HG03064 (cell line): Measurements from ENCODE around the gene DOCK2.
"Not testable (repeated sequence)": the region's sequence is repeated elsewhere in the genome, so short reads cannot be mapped to it uniquely, and the experiment has no call there.

ENCODE experiments used
- ATAC-seq: cut with Tn5 transposase; IDR thresholded peaks from one replicate; pipeline ENCODE4 v1.9.1; 2021; ENCODE audit warnings: low read depth; ENCODE audit not compliant: unreplicated experiment

The DOCK2 gene

GRCh38 chr5:169920474-169920873, 283.4 kb downstream of the DOCK2 start:
- ATAC-seq: no peak

- ATAC-seq: no peak
Measured at GRCh38 chr5:169921384-169921783, 284.3 kb downstream of the DOCK2 start.

GRCh38 chr5:169921949-169922348, 284.9 kb downstream of the DOCK2 start:
- ATAC-seq: no peak

- ATAC-seq: no peak
Measured at GRCh38 chr5:169922474-169922873, 285.4 kb downstream of the DOCK2 start.

DNA sequence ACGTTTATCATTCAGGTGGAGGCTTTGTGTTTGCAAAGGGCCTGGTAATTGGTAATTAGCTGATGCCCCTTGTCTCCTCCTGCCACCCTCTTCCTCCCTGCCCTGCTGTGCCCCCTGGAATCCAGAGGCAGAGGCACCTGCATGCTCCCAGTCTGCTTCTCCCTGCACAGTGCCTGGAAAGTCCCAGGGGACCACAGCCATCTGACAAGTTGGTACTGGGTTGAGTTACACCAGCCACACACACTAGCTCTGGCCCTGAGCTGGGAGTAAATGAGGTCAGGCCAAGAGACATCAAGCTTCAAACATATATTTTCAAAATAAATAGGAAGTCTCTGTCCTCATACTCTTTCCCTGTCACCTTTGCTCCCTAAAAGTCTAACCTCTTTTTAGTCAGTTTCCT, 286.9 kb downstream of the DOCK2 start:
- no peak for ATAC-seq

DNA sequence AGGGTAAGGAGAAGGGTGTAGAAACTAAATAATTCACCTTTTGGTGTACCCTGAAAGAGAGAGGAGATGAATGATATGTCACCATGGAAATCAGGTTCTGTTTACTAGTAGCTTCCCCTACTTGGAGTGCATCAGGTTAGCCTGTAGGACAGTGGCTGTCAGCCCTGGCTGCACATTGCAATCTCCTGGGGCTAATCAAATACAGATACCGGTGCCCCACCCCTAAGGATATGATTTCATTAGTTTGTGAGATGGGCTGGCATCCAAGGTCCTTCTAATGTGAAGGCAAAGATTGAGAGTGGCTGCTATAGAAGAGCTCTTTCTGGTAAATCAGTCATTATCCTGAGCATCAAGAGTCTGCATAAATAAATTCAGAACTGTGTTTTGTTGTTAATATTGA, 296.1 kb downstream of the DOCK2 start:
- ATAC-seq: no peak

DNA sequence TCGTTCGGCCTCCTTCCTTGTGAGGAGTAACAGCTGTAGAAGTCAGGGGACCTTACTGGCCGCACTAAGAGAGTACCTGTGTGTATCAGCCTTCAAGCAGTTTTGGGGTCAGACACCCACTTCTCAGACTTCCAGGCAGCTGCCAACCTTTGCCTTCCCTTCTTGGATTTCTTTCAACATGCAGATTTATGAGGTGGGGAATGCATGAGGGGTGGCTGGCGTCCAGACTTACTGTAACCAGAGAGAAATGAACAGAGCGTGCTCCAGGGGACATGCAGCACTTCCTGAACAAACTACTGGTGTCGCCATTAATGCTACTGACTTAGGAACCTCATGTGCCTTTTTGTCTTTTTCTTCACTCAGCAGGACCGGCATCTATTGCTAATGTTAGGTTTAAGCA, 296.5 kb downstream of the DOCK2 start:
- no peak for ATAC-seq

GRCh38 chr5:169934990-169935389, 297.9 kb downstream of the DOCK2 start:
- ATAC-seq: no peak

GRCh38 chr5:169935762-169936161, 298.7 kb downstream of the DOCK2 start:
- no peak for ATAC-seq

DNA sequence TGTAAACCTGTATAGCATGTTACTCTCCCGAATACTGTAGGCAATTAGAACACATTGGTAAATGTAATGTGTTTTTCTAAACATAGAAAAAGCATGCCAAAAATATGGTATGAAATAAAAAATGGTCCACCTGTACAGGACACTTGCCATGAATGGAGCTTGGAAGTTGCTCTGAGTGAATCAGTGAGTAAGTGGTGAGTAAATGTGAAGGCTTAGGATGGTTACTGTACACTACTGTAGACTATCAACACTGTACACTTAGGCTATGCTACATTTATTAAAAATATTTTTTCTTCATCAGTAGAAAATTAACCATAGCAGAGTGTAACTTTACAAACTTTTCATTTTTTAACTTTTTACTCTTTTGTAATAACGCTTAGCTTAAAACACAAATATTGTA, 301.4 kb downstream of the DOCK2 start:
- no peak for ATAC-seq

DNA sequence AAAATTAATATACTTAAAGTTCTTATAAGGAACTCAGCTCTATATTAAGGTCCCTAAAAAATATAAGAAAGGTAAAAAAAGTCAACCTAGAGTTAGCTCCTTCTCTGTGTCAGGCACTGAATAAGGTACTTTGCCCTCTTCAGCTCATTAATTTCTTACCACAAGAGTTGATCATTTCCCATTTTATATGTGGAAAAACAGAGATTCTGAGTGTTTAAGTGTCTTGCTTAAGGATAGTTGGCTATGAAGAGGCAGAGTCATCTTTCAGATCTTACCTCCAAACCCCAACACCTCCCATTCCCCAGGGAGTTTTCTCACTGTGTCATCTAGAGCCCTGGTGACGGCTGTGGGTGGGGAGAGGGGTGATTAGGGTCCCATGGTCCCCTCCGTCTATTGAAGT, 302.7 kb downstream of the DOCK2 start:
- no peak for ATAC-seq

GRCh38 chr5:169941542-169941941, 304.5 kb downstream of the DOCK2 start:
- ATAC-seq: no peak

- no peak for ATAC-seq
Measured at GRCh38 chr5:169942181-169942580, 305.1 kb downstream of the DOCK2 start.

GRCh38 chr5:169943026-169943425, 306.0 kb downstream of the DOCK2 start:
- ATAC-seq: no peak

DNA sequence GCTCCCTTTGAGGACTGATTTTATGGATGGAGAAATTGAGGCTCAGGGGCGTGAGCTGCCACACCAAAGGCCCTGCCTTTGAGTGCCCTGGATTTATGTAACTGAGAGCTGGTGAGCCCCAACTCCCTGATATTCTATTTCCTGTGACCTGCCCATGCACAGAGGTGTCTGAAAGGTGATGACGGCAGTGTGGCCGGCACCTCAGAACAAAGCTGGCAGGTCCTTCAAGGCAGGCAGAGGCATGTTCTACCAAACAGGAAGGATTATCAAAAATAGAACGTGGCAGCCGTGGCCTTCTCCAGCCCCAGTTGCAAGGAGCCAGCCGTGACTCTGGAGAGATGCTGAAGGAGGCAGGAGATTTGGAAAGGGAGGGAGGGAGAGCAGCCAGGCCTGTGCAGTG, 307.0 kb downstream of the DOCK2 start:
- no peak for ATAC-seq

GRCh38 chr5:169944922-169945680, 308.0 kb downstream of the DOCK2 start:
- no peak for ATAC-seq

GRCh38 chr5:169945831-169946261, 308.8 kb downstream of the DOCK2 start:
- no peak for ATAC-seq

GRCh38 chr5:169946743-169947295, 309.7 kb downstream of the DOCK2 start:
- ATAC-seq: no peak

DNA sequence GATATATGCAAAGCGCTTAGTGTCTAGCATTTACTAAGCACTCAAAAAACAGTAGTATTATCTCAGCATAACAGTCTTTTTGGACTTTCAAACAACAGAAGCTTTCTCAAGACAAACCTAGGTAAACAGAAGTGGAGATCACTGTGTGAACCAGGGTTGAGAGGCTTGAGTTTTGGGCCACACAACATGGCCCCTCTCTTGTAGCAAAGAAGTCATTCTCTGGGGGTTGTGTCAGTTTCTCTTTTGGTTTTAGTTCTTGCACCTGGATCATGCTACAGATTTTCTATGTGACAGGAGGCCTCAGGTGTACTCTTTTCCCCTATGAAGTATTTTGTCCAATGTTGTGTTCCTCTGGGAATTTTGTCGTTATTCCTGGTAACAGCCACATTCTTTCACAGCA, 313.3 kb downstream of the DOCK2 start:
- no peak for ATAC-seq

DNA sequence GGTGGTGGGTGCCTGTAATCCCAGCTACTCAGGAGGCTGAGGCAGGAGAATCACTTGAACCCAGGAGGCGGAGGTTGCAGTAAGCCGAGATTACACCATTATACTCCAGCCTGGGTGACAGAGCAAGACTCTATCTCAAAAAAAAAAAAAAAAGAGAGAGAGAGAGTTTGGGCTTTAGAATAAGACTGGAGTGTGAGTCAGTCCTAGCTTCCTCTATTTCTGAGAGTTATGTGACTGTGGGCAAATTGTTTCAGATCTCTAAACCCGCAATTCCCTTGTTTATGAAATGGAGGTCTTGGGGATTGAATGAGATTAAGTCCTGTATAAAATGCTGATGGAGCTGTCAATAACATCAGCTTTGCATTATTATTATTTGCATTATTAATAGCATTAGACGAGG, 316.1 kb downstream of the DOCK2 start:
- ATAC-seq: not testable (repeated sequence)

- no peak for ATAC-seq
Measured at GRCh38 chr5:169954786-169955185, 317.7 kb downstream of the DOCK2 start.

DNA sequence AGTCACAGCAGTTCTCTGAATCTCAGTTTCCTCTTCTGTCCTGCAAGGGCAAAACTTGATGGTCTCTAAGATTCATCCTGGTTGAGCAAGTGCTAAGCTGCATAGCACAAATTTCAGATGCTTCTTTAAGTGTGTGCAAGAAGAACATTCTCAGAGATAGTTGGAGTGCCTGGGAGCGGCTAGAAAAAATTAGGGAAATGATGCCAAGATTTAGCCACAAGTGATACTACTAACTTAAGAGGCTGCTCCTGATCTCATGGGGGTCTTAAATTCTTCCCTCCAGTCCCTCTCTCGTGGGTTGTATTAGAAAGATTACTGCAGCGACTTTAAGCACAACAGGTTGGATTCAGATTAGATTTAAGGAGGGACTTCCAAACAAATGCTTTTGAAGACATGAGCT, 319.1 kb downstream of the DOCK2 start:
- ATAC-seq: no peak
